Endothelial cell of umbilical vein (primary cell): ENCODE measurements around the gene SARS1. TPM values are rescaled to one million over a fixed set of nuclear protein-coding genes. Genes with fewer than 3 reads are reported as not detected.
"Not testable (repeated sequence)": the region's sequence is repeated elsewhere in the genome, so short reads cannot be mapped to it uniquely, and the experiment has no call there.

ENCODE experiments used
- BruUV-seq: library from RNA; stranded (reverse); fragments of 400-500 nt; replicated peaks from 2 replicates; lab custom pipeline; 2021; lab: Mats Ljungman, UMichigan
- CTCF ChIA-PET: fragments of 300-600, 350-600 bp; sonication (Branson Sonifier 250); formaldehyde crosslinking; loops from one replicate; lab custom pipeline; 2021; ENCODE audit warnings: antibody characterized with exemption, inconsistent platforms; lab: Charles Lee
- POLR2A ChIA-PET: fragments of 300-600, 350-600 bp; sonication (Branson Sonifier 250); formaldehyde crosslinking; loops from one replicate; lab custom pipeline; 2021; ENCODE audit warnings: antibody characterized with exemption, inconsistent platforms; lab: Charles Lee
- DNase-seq: peaks from one replicate; pipeline ENCODE4 v3.0.0-alpha.2; 2011; ENCODE audit warnings: low read depth, low spot score
- FAIRE-seq: peaks from 2 replicates; lab custom pipeline; 2011; peaks lifted over from hg19 to GRCh38; lab: Jason Lieb, UNC
- H2AFZ ChIP-seq: 2 replicates; pipeline ENCODE4 v1.6.0; 2012; ENCODE audit warnings: low read depth, low read length, control low read depth, inconsistent platforms
- H3K27ac ChIP-seq: 2 replicates; pipeline ENCODE4 v1.5.1; 2011; ENCODE audit warnings: low read depth, mild to moderate bottlenecking, control low read depth, low read length, moderate library complexity; ENCODE audit not compliant: insufficient read depth
- H3K27me3 ChIP-seq, 2 experiments: 2 replicates each; pipeline versions ENCODE4 v1.6.0 to v1.6.1; 2011; ENCODE audit warnings: low read length in 2 of 2, mixed read lengths in 1 of 2; ENCODE audit not compliant: control insufficient read depth in 2 of 2, insufficient read depth in 2 of 2
- H3K36me3 ChIP-seq, 2 experiments: 2 replicates in 1 of 2; 3 replicates in 1 of 2; pipeline ENCODE4 v1.5.1; 2011; ENCODE audit warnings: low read length in 2 of 2, mild to moderate bottlenecking in 1 of 2, moderate library complexity in 1 of 2; ENCODE audit not compliant: control insufficient read depth in 2 of 2, insufficient read depth in 2 of 2; ENCODE audit errors: extremely low read depth in 1 of 2
- H3K4me1 ChIP-seq: 3 replicates; pipeline ENCODE4 v1.5.1; 2011; ENCODE audit warnings: mild to moderate bottlenecking, low read length; ENCODE audit not compliant: control insufficient read depth, insufficient read depth; ENCODE audit errors: extremely low read depth
- H3K4me2 ChIP-seq: 2 replicates; pipeline ENCODE4 v1.6.1; 2011; ENCODE audit warnings: low read length, control low read depth, mixed read lengths; ENCODE audit not compliant: insufficient read depth
- H3K4me3 ChIP-seq, 3 experiments: fragments of 200-600 bp in 1 of 3; sonication (generic), shearing (Covaris generic) in 1 of 3; replicated peaks in 1 of 3; 2 replicates each; pipeline ENCODE4 v1.5.1; 2011 to 2016; ENCODE audit warnings: control low read depth in 3 of 3, low read length in 3 of 3, mild to moderate bottlenecking in 2 of 3, inconsistent platforms in 1 of 3, low read depth in 1 of 3, moderate library complexity in 1 of 3; ENCODE audit not compliant: insufficient read depth in 1 of 3
- H3K79me2 ChIP-seq: 2 replicates; pipeline ENCODE4 v1.6.0; 2012; ENCODE audit warnings: low read length, inconsistent platforms; ENCODE audit not compliant: control insufficient read depth, insufficient read depth
- H3K9ac ChIP-seq: replicated peaks from 2 replicates; pipeline ENCODE3; 2011; ENCODE audit warnings: low read length, control low read depth; ENCODE audit not compliant: insufficient read depth; ENCODE audit errors: extremely low read depth
- H3K9me1 ChIP-seq: replicated peaks from 3 replicates; pipeline ENCODE4 v1.6.0; 2011; ENCODE audit warnings: mild to moderate bottlenecking, low read length; ENCODE audit not compliant: control insufficient read depth, insufficient read depth; ENCODE audit errors: extremely low read depth
- H3K9me3 ChIP-seq: replicated peaks from 2 replicates; pipeline ENCODE4 v1.5.1; 2012; ENCODE audit warnings: low read length, inconsistent platforms; ENCODE audit not compliant: control insufficient read depth, insufficient read depth
- H4K20me1 ChIP-seq: replicated peaks from 2 replicates; pipeline ENCODE3; 2011; ENCODE audit warnings: mild to moderate bottlenecking, low read length; ENCODE audit not compliant: control insufficient read depth, insufficient read depth; ENCODE audit errors: extremely low read depth
- CTCF ChIP-seq, 2 donors: IDR thresholded peaks; 1 replicate in 1 of 2; 2 replicates in 1 of 2; pipeline ENCODE4 v1.5.1; 2011; ENCODE audit warnings: low read length in 2 of 2, mild to moderate bottlenecking in 2 of 2, moderate library complexity in 2 of 2, control low read depth in 1 of 2, inconsistent platforms in 1 of 2, low read depth in 1 of 2; ENCODE audit not compliant: insufficient read depth in 1 of 2; ENCODE audit errors: extremely low read depth in 1 of 2
- EZH2 ChIP-seq: IDR thresholded peaks from 2 replicates; pipeline ENCODE4 v1.6.1; 2012; ENCODE audit warnings: borderline replicate concordance, low read depth, mild to moderate bottlenecking, moderate library complexity, low read length, inconsistent platforms; ENCODE audit not compliant: severe bottlenecking
- FOS ChIP-seq: IDR thresholded peaks from 2 replicates; pipeline ENCODE4 v1.6.1; 2011; ENCODE audit warnings: mild to moderate bottlenecking, low read length, moderate library complexity, borderline replicate concordance; ENCODE audit not compliant: insufficient read depth
- GATA2 ChIP-seq: IDR thresholded peaks from 2 replicates; pipeline ENCODE4 v1.7.0; 2011; ENCODE audit warnings: low read depth, mild to moderate bottlenecking, moderate library complexity, mixed read lengths, low read length; ENCODE audit not compliant: insufficient read length, insufficient read depth
- JUN ChIP-seq: IDR thresholded peaks from 2 replicates; pipeline ENCODE4 v1.6.1; 2011; ENCODE audit warnings: borderline replicate concordance, low read depth; ENCODE audit not compliant: insufficient read length, insufficient read depth
- MAX ChIP-seq: IDR thresholded peaks from 2 replicates; pipeline ENCODE4 v1.6.1; 2011; ENCODE audit not compliant: insufficient read depth, insufficient read length
- MYC ChIP-seq: IDR thresholded peaks from one replicate; pipeline ENCODE4 v1.6.1; 2011; ENCODE audit warnings: mild to moderate bottlenecking, low read depth, low read length
- POLR2A ChIP-seq: IDR thresholded peaks from 2 replicates; pipeline ENCODE4 v1.6.1; 2012; ENCODE audit warnings: low read depth, mild to moderate bottlenecking, control low read depth, low read length
- POLR2AphosphoS5 ChIP-seq: IDR thresholded peaks from 2 replicates; pipeline ENCODE4 v1.6.1; 2012; ENCODE audit warnings: low read depth, mild to moderate bottlenecking, control low read depth, low read length, moderate library complexity; ENCODE audit not compliant: insufficient read depth
- dilution Hi-C: fragments of 300-500 bp; cut with MboI; formaldehyde crosslinking; loops from one replicate; pipeline ENCODE4 v1.15.0; 2019; ENCODE audit warnings: low sequenced_read_pairs; ENCODE audit not compliant: extremely low pct_ligation_motif_present
- intact Hi-C: fragments of 100-400 bp; cut with micrococcal nuclease; formaldehyde crosslinking; loops from one replicate; pipeline ENCODE4 v1.10.0; 2022
- polyA plus RNA-seq, 4 experiments: library from polyadenylated mRNA; depleted of rRNA in 3 of 4; stranded (reverse) in 3 of 4; unstranded in 1 of 4; fragments of >200 nt; gene quantifications; 2 replicates each; pipeline versions ENCODE4 v1.2.1 to v1.2.3, GENCODE V29; 2011 to 2012; ENCODE audit warnings: missing spikeins in 1 of 4
- total RNA-seq: library from RNA; stranded (reverse); gene quantifications from 2 replicates; pipeline ENCODE4 v1.2.3, GENCODE V29; 2021

The SARS1 gene
- total and polyA plus RNA-seq, 2 donors (not counting 3 experiments of a cell fraction or from before 2014, with no cell fraction given): 110 to 178 TPM

GRCh38 chr1:109283748-109284600 is 70.3 kb downstream of the SARS1 start:
- dilution Hi-C loops (no loop called here), intact Hi-C loops (loop anchor here (1.0 kb wide), 2 partner anchors 40 to 113 kb away; partner anchors contain the start of gene SORT1)
- Histone ChIP-seq H3K27ac (peak overlapping the region; percentile 22), H3K4me3 (peak overlapping the region; percentile 61 to 81 (median 71)), H4K20me1 (no peaks in the 10 kb centered on the region), H3K36me3 (no peaks in the 10 kb centered on the region), H2AFZ (peak overlapping the region; percentile 100), H3K9me1 (no peaks in the 10 kb centered on the region), H3K4me1 (peaks cover 22% of the 10 kb centered on the region), H3K9ac (peak overlapping the region; percentile 46), H3K9me3 (no peaks in the 10 kb centered on the region), H3K27me3 (no peaks in the 10 kb centered on the region), H3K79me2 (peaks cover 16% of the 10 kb centered on the region), H3K4me2 (peak overlapping the region; percentile 99)
- no TSS peak for BruUV-seq
- no peak for DNase-seq
- POLR2A ChIA-PET: no interaction called here
- FAIRE-seq: no peak
- TF ChIP-seq EZH2 (no peak), GATA2 (no peak), CTCF (IDR thresholded peaks at IDR 0.05; ENCODE audit: extremely low read depth in 1 of 2, insufficient read depth in 1 of 2, low read depth in 1 of 2, low read length in 2 of 2) (no peak), MAX (no peak), JUN (no peak), FOS (no peak), POLR2A (no peak), POLR2AphosphoS5 (no peak), MYC (no peak)
- CTCF ChIA-PET: interaction anchor here (1.1 to 3.7 kb wide), 4 partner anchors 17 to 249 kb away, joined by 3 to 57 read pairs (median 4); partner anchors contain the start of gene SORT1

DNA sequence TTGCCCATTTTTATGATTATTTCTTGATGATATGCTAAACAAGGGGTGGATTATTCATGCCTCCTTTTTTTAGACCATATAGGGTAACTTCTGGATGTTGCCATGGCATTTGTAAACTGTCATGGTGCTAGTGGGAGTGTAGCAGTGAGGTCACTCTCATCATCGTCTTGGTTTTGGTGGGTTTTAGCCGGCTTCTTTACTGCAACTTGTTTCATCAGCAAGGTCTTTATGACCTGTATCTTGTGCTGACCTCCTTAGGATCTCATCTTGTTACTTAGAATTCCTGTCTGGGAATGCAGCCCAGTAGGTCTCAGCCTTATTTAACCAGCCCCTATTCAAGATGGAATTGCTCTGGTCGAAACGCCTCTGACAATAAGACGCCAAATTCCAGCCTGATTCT is 73.0 kb downstream of the SARS1 start:
- FAIRE-seq, dilution Hi-C loops, H3K9me1 ChIP-seq, H3K4me3 ChIP-seq, H3K9ac ChIP-seq, H2AFZ ChIP-seq, H3K4me2 ChIP-seq, H4K20me1 ChIP-seq, H3K9me3 ChIP-seq, H3K27me3 ChIP-seq, intact Hi-C loops, DNase-seq, POLR2A ChIA-PET, BruUV-seq, H3K36me3 ChIP-seq, H3K27ac ChIP-seq: not testable (repeated sequence)
- CTCF ChIA-PET: interaction anchor here (1.0 kb wide), 1 partner anchor 26 kb away, joined by 3 read pairs; no protein-coding TSS in a partner anchor
- Histone ChIP-seq H3K4me1 (peaks cover 18% of the 10 kb centered on the region), H3K79me2 (peaks cover 12% of the 10 kb centered on the region)
